HUES6 (cell line): ENCODE results near the gene CCDC63.
"Not testable (repeated sequence)": the region's sequence is repeated elsewhere in the genome, so short reads cannot be mapped to it uniquely, and the experiment has no call there.

ENCODE experiments used
- H3K27ac ChIP-seq: 2 replicates; pipeline ENCODE4 v1.7.0; 2013; ENCODE audit warnings: low read depth, mild to moderate bottlenecking, low read length, inconsistent platforms
- H3K27me3 ChIP-seq: 2 replicates; pipeline ENCODE4 v1.6.1; 2013; ENCODE audit warnings: low read length; ENCODE audit not compliant: control insufficient read depth, insufficient read depth
- H3K36me3 ChIP-seq: 2 replicates; pipeline ENCODE4 v1.6.1; 2013; ENCODE audit warnings: low read length; ENCODE audit not compliant: control insufficient read depth, insufficient read depth
- H3K4me1 ChIP-seq: 2 replicates; pipeline ENCODE4 v1.6.1; 2013; ENCODE audit warnings: low read length; ENCODE audit not compliant: control insufficient read depth, insufficient read depth
- H3K4me3 ChIP-seq: 2 replicates; pipeline ENCODE4 v1.5.1; 2013; ENCODE audit warnings: low read depth, low read length
- H3K9ac ChIP-seq: one replicate; pipeline ENCODE4 v1.6.1; 2013; ENCODE audit warnings: mild to moderate bottlenecking, low read length
- H3K9me3 ChIP-seq: 2 replicates; pipeline ENCODE4 v1.6.1; 2013; ENCODE audit warnings: low read depth, low read length; ENCODE audit not compliant: control insufficient read depth, insufficient read depth

The CCDC63 gene

DNA sequence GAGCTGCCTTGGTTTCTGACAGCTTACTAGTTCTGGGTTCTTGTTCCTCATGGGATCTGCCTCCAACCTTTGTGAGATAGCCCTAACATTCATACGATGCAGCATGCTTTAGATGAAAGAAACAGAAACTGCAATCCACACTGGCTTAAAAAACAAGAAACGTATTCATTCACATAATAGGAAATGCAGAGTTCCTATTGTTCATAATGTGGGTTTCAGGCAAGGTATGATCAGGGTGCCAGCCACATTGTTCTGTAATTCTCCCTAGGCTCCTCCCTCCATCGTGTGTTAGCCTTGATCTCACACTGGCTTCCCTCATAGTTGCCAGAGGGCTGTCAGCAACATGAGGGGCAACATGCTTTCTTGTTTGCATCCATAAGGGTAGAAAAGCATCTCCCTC lies 2.7 kb upstream of the CCDC63 start:
- H3K4me1 ChIP-seq = 0 out of 2 replicates have a peak, but pooled peaks cover 6% of the 10 kb centered on the region
- H3K36me3 ChIP-seq = no peaks in the 10 kb centered on the region
- H3K27ac ChIP-seq = no peak overlapping the region
- H3K27me3 ChIP-seq = peaks cover 5% of the 10 kb centered on the region; the same call in 1 of the 2 replicates
- no peak overlapping the region for H3K4me3 ChIP-seq
- H3K9me3 ChIP-seq = no peaks in the 10 kb centered on the region
- no peak overlapping the region for H3K9ac ChIP-seq

DNA sequence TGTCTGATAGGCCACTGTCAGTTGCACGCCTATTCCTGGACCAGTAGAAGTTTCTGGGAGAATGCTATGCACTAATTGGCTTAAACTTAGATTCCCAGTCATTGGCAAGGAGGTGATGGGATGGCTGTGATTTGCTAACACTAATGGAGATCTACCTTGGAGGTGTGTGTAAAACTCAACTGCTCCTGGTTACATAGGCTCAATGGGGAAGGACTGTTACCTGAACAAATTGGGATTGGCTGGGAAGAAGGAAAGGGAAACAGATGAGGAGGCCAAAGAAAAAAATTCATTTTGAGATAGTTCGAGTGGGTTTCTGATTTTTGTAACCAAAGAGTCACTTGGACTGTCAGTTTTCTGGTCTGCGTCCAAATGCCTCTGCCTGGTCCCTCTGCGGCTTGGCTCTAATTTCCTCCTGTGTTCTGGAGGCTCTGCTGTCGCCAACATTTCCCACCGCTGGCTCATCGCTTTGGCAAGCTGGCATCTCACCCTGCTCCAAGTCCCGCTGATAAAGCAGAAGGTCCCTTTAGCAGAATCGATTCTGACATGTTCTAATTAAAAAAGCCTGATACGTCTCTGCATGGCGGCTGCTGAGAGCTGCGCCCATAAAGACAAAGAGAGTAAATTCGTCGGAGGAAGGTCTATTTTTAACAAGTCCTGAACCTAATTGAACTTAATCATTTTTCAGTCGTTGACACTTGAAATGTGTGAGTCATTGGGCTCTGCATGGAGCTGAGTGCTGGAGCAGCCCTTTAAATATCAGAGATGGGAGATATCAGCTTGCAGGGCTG lies 2.0 kb upstream of the CCDC63 start:
- no peak overlapping the region for H3K9ac ChIP-seq
- no peaks in the 10 kb centered on the region for H3K36me3 ChIP-seq
- H3K4me3 ChIP-seq = no peak overlapping the region
- H3K27ac ChIP-seq = no peak overlapping the region
- H3K4me1 ChIP-seq = 0 out of 2 replicates have a peak, but pooled peaks cover 6% of the 10 kb centered on the region
- peaks cover 5% of the 10 kb centered on the region; the same call in 1 of the 2 replicates for H3K27me3 ChIP-seq
- H3K9me3 ChIP-seq = no peaks in the 10 kb centered on the region

DNA sequence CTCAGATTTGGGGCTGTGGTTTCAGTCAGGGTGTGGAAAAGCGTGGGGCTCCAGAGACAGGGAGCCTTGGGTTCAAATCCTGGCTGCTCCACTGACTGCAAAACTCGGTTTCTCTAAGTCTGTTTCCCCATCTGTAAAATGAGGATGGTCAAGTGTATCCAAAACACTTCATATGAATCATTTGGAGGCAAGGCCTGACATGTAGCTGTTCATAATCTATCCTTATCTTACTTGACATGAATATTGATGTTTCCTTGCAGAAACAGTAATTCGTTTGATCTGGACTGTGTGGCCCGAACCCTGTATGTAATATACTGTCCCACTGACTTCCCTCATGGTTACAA lies 1.5 kb upstream of the CCDC63 start:
- Histone ChIP-seq H3K4me1 (0 out of 2 replicates have a peak, but pooled peaks cover 6% of the 10 kb centered on the region), H3K27me3 (peaks cover 5% of the 10 kb centered on the region; the same call in 1 of the 2 replicates), H3K27ac (no peak overlapping the region), H3K4me3 (no peak overlapping the region), H3K9me3 (no peaks in the 10 kb centered on the region), H3K36me3 (no peaks in the 10 kb centered on the region), H3K9ac (no peak overlapping the region)

DNA sequence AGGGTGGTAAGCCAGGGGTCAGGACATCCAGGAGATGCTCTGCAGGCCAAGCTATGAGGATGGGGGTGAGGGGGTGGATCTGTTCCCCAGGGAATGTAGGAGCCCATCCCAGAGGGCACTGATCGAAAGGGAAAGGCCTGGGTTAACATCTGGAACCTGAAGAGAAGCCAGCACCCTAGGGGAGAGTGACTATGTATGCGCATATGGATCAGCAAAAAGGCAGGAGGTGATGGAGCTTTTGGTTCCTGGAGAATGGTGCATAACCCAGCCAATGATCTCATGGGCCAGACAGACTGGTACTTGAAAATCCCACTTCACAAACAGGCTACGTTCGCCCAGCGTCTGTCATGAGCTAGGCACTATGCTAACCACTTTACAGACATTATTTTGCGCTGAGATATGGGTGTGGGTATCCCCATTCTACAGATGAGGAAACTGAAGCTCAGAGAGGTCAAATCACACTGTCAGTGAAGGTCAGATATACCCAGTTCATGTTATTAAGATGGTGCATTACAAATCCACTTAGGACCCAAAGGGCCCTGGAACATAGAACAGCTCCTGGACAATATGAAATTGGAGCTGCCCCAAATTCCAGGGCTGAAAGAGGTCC lies 1.6 kb downstream of the CCDC63 start:
- no peak overlapping the region for H3K9ac ChIP-seq
- no peak overlapping the region for H3K27ac ChIP-seq
- H3K4me1 ChIP-seq = 0 out of 2 replicates have a peak, but pooled peaks cover 6% of the 10 kb centered on the region
- no peak overlapping the region for H3K4me3 ChIP-seq
- peaks cover 5% of the 10 kb centered on the region; the same call in 1 of the 2 replicates for H3K27me3 ChIP-seq
- no peaks in the 10 kb centered on the region for H3K9me3 ChIP-seq
- no peaks in the 10 kb centered on the region for H3K36me3 ChIP-seq

DNA sequence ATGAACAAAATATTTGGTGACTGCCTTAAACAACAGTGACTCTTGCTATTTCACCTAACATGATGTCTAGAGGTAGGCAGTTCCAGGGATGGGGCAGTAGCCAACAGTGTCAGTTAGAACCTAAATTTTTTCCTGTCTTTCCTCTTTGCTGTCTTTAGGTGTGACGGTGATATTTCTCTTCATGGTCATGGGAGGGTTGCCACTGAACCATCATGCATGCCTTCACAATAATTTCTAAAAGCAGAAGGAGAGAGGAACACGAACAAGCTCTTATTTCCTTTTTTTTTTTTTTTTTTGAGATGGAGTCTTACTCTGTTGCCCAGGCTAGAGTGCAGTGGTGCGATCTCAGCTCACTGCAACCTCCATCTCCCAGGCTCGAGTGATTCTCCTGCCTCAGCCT lies 2.4 kb downstream of the CCDC63 start:
- H3K4me1 ChIP-seq = 0 out of 2 replicates have a peak, but pooled peaks cover 6% of the 10 kb centered on the region
- no peaks in the 10 kb centered on the region for H3K9me3 ChIP-seq
- peaks cover 5% of the 10 kb centered on the region; the same call in 1 of the 2 replicates for H3K27me3 ChIP-seq
- H3K9ac ChIP-seq = no peak overlapping the region
- H3K4me3 ChIP-seq = no peak overlapping the region
- no peak overlapping the region for H3K27ac ChIP-seq
- H3K36me3 ChIP-seq = no peaks in the 10 kb centered on the region

DNA sequence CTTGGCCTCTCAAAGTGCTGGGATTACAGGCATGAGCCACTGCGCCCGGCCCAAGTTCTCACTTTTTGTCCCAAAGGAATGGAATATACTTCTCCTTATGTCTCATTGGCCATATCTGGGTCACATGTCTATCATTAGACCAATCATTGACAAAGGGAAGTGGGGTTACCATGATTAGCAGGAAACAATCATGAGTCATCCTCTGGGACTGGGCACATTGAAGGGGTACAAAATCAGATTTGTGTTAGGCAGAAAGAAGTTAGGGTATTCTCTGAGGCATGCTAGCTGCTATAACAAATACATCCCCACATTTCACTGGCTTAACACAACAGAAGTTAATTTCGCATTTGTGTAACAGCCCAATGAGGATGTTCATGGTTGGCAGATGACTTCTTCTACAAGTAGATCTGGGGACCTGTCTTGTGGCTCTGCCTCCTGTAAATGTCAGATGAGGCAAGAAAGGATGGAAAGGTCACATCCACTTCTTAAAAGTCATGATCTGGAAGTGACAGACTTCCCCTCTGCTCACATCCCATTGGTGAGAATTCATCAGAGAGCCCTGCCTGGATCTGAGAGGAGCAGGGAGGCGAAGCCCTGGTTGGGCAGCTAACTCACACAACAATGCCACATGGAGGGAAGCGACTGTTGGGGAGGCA lies 3.1 kb downstream of the CCDC63 start:
- H3K9ac ChIP-seq = no peak overlapping the region
- H3K27me3 ChIP-seq = peaks cover 5% of the 10 kb centered on the region; the same call in 1 of the 2 replicates
- H3K4me1 ChIP-seq = 0 out of 2 replicates have a peak, but pooled peaks cover 6% of the 10 kb centered on the region
- H3K27ac ChIP-seq = no peak overlapping the region
- H3K9me3 ChIP-seq = no peaks in the 10 kb centered on the region
- H3K36me3 ChIP-seq = no peaks in the 10 kb centered on the region
- H3K4me3 ChIP-seq = no peak overlapping the region

DNA sequence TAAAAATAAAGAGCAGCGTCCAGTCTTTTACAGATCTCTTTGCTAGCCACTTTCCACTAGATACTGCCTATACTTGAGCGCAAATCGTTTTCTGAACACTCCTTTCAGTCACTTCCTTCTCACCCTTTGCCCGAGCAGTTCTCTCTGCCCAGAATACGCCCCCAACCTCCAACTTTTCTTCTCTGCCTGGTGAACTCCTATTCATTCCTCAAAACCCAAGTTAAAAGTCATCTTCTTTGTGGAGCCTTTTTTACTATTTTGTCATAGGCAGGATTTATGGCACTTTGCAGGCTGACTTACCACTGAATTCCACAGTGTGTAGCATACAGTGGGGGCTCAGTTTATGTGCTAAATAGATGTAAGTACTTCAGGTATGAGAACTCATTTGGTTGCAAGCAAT lies 4.0 kb downstream of the CCDC63 start:
- H3K36me3 ChIP-seq = no peaks in the 10 kb centered on the region
- no peak overlapping the region for H3K4me3 ChIP-seq

DNA sequence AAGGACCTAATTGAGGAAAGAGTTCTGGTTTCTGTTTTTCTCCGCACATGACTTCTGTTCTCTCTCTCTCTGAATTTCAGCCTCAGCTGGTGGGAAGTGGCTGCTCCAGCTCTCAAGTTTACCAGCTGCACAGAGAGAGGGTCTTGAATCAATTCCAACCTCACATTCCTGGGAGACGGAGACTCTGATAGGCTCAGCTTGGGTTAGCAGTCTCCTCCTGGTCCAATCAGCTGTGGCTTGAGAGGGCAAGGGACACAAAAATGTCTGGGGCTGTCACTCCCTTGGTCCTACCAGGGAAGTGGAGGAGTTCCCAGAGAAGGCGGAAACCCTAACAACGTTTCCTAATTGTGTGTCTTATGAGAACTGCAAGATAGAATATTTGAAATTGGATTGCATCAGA lies 7.0 kb downstream of the CCDC63 start:
- H3K27me3 ChIP-seq = no peaks in the 10 kb centered on the region
- H3K4me1 ChIP-seq = peaks cover 8% of the 10 kb centered on the region; the same call in 1 of the 2 replicates
- no peak overlapping the region for H3K4me3 ChIP-seq
- H3K9me3 ChIP-seq = no peaks in the 10 kb centered on the region
- H3K9ac ChIP-seq = no peak overlapping the region
- no peak overlapping the region for H3K27ac ChIP-seq
- H3K36me3 ChIP-seq = no peaks in the 10 kb centered on the region

More for the DNA sequence above, 4.0 kb downstream of the CCDC63 start:
- no peaks in the 10 kb centered on the region for H3K9me3 ChIP-seq
- 0 out of 2 replicates have a peak, but pooled peaks cover 6% of the 10 kb centered on the region for H3K4me1 ChIP-seq
- H3K27me3 ChIP-seq = no peaks in the 10 kb centered on the region; the same call in 1 of the 2 replicates
- H3K9ac ChIP-seq = no peak overlapping the region
- H3K27ac ChIP-seq = no peak overlapping the region

DNA sequence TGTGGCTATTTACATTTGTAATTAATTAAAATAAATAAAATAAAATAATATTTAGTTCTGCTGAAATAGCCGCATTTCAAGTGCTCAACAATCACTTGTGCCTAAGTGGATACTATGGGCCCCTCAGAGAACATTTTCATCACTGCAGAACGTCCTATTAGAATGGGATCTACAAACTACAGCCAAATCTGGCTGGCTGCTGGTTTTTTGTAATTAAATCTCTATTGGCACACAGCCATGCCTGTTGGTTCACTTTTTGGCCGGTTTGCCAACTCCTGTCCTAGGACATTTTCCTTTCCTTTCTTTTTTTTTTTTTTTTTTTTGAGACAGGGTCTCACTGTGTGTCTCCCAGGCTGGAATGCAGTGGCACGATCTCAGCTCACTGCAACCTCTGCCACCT lies 9.8 kb downstream of the CCDC63 start:
- no peak overlapping the region for H3K27ac ChIP-seq
- H3K4me1 ChIP-seq = peaks cover 16% of the 10 kb centered on the region

DNA sequence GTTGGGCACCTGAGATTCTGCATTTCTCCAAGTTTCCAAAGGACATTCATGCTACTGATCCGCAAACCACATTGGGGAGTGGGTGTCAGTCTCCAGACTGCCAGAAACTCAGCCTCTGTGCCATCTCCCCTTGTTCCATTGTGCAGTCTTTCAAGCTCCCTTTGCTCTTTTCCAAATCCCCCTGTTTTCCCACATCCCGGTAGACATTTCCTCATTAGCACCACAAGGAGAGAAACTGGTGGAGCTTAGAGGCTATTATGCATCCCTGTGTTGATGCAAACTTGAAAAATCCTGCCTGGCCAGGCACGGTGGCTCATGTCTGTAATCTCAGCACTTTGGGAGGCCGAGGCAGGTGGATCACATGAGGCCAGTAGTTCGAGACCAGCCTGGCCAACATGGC lies 10.7 kb downstream of the CCDC63 start:
- Histone ChIP-seq H3K27ac (no peak overlapping the region), H3K9me3 (no peaks in the 10 kb centered on the region), H3K27me3 (no peaks in the 10 kb centered on the region), H3K4me1 (peaks cover 23% of the 10 kb centered on the region), H3K4me3 (no peak overlapping the region), H3K36me3 (no peaks in the 10 kb centered on the region), H3K9ac (no peak overlapping the region)

More for the DNA sequence above, 9.8 kb downstream of the CCDC63 start:
- Histone ChIP-seq H3K9ac (no peak overlapping the region), H3K27me3 (no peaks in the 10 kb centered on the region), H3K36me3 (no peaks in the 10 kb centered on the region), H3K9me3 (no peaks in the 10 kb centered on the region), H3K4me3 (no peak overlapping the region)

DNA sequence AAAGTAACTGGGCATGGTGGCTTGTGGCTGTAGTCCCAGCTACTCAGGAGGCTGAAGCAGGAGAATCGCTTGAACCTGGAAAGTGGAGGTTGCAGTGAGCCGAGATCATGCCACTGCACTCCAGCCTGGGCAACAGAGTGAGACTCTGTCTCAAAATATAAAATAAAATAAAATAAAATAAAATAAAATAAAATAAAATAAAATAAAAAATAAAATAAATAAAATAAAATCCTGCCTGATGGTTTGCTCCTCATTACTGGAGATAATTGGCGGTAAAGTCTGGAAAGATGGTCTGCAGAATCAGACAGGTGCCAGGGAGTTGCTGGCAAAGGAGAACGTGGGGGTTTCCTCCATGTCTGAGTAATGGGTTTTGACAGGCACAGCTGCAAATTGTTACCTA lies 11.2 kb downstream of the CCDC63 start:
- H3K36me3 ChIP-seq, H3K27ac ChIP-seq, H3K27me3 ChIP-seq, H3K9ac ChIP-seq, H3K9me3 ChIP-seq, H3K4me3 ChIP-seq: not testable (repeated sequence)
- H3K4me1 ChIP-seq = peaks cover 23% of the 10 kb centered on the region
